ENCODE results near the gene UROS.

The UROS gene

DNA sequence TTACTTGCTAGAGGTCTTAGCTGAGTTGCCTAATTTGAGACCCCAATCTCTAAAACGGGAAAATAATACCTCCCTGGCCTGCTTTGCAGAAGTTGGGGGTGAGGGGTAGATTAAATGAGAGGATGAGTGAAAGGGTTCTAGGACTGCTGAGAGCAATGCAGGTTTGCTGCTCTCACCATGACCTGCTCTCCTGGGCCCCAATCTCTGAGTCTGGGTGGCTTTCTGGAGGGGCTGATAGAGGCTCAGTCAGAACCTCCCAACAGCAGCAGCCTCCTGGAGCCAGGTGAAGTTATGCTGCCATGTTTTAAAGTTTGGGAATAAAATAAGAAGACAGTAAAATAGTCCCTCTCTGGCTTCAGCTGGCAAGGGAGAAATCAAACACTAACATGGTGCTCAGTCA lies 7.3 kb downstream of the UROS start:
- H3K9me3 ChIP-seq (ENCODE audit: insufficient read depth, low read length): no peaks in the 10 kb centered on the region
- no peaks in the 10 kb centered on the region for H3K4me1 ChIP-seq (ENCODE audit: insufficient read depth, insufficient read length)
- H3K36me3 ChIP-seq (ENCODE audit: insufficient read depth, insufficient read length, low read length): peaks cover 39% of the 10 kb centered on the region
- H3K4me3 ChIP-seq (ENCODE audit: insufficient read length, low read depth): no peak overlapping the region
- TF ChIP-seq ZNF274 (IDR thresholded peaks at IDR 0.05; ENCODE audit: low read depth, low read length): no peak
- no peak for TF ChIP-seq YY1 (IDR thresholded peaks at IDR 0.05; ENCODE audit: insufficient read depth, insufficient read length)
- TF ChIP-seq SUZ12 (IDR thresholded peaks at IDR 0.05; ENCODE audit: extremely low read depth, insufficient read depth, insufficient read length): no peak
- no peak for DNase-seq (ENCODE audit: low read depth, low spot score)
- no peaks in the 10 kb centered on the region for H3K27me3 ChIP-seq (ENCODE audit: insufficient read depth, insufficient read length)
- H3K9ac ChIP-seq (ENCODE audit: insufficient read length, low read depth): no peak overlapping the region

GRCh38 chr10:125812128-125812750 lies 10.8 kb downstream of the UROS start:
- no peak for TF ChIP-seq YY1 (IDR thresholded peaks at IDR 0.05; ENCODE audit: insufficient read depth, insufficient read length)
- no peak for TF ChIP-seq SUZ12 (IDR thresholded peaks at IDR 0.05; ENCODE audit: extremely low read depth, insufficient read depth, insufficient read length)
- no peak for TF ChIP-seq ZNF274 (IDR thresholded peaks at IDR 0.05; ENCODE audit: low read depth, low read length)
- Histone ChIP-seq H3K9ac (ENCODE audit: insufficient read length, low read depth) (no peak overlapping the region), H3K27me3 (ENCODE audit: insufficient read depth, insufficient read length) (no peaks in the 10 kb centered on the region), H3K9me3 (ENCODE audit: insufficient read depth, low read length) (no peaks in the 10 kb centered on the region), H3K36me3 (ENCODE audit: insufficient read depth, insufficient read length, low read length) (peaks cover 57% of the 10 kb centered on the region), H3K4me1 (ENCODE audit: insufficient read depth, insufficient read length) (no peaks in the 10 kb centered on the region), H3K4me3 (ENCODE audit: insufficient read length, low read depth) (no peak overlapping the region)
- no peak for DNase-seq (ENCODE audit: low read depth, low spot score)

DNA sequence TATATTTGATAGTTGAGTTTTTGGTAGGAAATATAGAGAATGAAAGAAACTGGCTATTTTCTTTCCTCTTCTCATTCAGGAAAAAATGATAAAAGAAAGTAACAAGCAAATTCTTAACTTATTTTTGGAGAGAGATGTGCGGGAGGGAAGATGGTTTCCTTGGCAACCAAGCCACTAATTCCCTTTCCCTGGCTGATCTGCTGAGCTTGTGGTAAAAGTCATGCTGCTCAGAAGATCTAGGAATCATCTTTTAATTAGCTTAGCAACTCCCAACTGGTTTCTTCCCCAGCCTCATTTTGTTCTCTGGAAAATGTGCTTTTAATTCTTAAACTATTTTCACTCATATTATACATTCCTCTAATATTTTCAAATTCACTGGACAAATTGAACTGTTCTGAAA lies 11.8 kb downstream of the UROS start:
- Histone ChIP-seq H3K27me3 (ENCODE audit: insufficient read depth, insufficient read length) (no peaks in the 10 kb centered on the region), H3K4me3 (ENCODE audit: insufficient read length, low read depth) (no peak overlapping the region), H3K9me3 (ENCODE audit: insufficient read depth, low read length) (no peaks in the 10 kb centered on the region), H3K36me3 (ENCODE audit: insufficient read depth, insufficient read length, low read length) (peaks cover 62% of the 10 kb centered on the region), H3K4me1 (ENCODE audit: insufficient read depth, insufficient read length) (no peaks in the 10 kb centered on the region), H3K9ac (ENCODE audit: insufficient read length, low read depth) (no peak overlapping the region)
- TF ChIP-seq SUZ12 (IDR thresholded peaks at IDR 0.05; ENCODE audit: extremely low read depth, insufficient read depth, insufficient read length) (no peak), YY1 (IDR thresholded peaks at IDR 0.05; ENCODE audit: insufficient read depth, insufficient read length) (no peak), ZNF274 (IDR thresholded peaks at IDR 0.05; ENCODE audit: low read depth, low read length) (no peak)
- no peak for DNase-seq (ENCODE audit: low read depth, low spot score)

DNA sequence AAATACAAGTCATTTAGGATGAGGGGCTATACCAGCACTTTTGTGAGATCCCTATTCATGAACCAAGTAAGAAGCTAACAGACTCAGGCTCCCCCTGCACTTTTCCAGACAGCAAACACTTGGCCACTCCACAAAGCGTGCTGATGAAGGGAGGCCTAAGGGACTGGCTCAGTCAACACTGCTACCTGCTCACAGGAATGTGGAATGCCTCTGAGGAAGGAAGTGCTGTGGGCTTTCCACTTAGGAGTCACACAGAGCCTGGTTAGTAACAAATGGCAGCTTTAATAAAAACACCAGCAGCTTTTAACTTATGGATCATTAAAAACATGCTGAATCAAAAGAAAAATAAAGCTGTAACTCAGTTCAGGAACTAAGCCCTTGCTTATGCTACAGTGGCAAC lies 15.0 kb downstream of the UROS start:
- H3K4me3 ChIP-seq (ENCODE audit: insufficient read length, low read depth): no peak overlapping the region
- H3K4me1 ChIP-seq (ENCODE audit: insufficient read depth, insufficient read length): no peaks in the 10 kb centered on the region
- TF ChIP-seq ZNF274 (IDR thresholded peaks at IDR 0.05; ENCODE audit: low read depth, low read length): no peak
- no peaks in the 10 kb centered on the region for H3K27me3 ChIP-seq (ENCODE audit: insufficient read depth, insufficient read length)
- no peak overlapping the region for H3K9ac ChIP-seq (ENCODE audit: insufficient read length, low read depth)
- no peaks in the 10 kb centered on the region for H3K9me3 ChIP-seq (ENCODE audit: insufficient read depth, low read length)
- no peak for DNase-seq (ENCODE audit: low read depth, low spot score)
- peaks cover 64% of the 10 kb centered on the region for H3K36me3 ChIP-seq (ENCODE audit: insufficient read depth, insufficient read length, low read length)

- Histone ChIP-seq H3K36me3 (ENCODE audit: insufficient read depth, insufficient read length, low read length) (peaks cover 56% of the 10 kb centered on the region), H3K27me3 (ENCODE audit: insufficient read depth, insufficient read length) (no peaks in the 10 kb centered on the region), H3K9me3 (ENCODE audit: insufficient read depth, low read length) (no peaks in the 10 kb centered on the region), H3K4me1 (ENCODE audit: insufficient read depth, insufficient read length) (no peaks in the 10 kb centered on the region), H3K4me3 (ENCODE audit: insufficient read length, low read depth) (no peak overlapping the region), H3K9ac (ENCODE audit: insufficient read length, low read depth) (no peak overlapping the region)
- DNase-seq (ENCODE audit: low read depth, low spot score): no peak
- TF ChIP-seq SUZ12 (IDR thresholded peaks at IDR 0.05; ENCODE audit: extremely low read depth, insufficient read depth, insufficient read length) (no peak), ZNF274 (IDR thresholded peaks at IDR 0.05; ENCODE audit: low read depth, low read length) (no peak), YY1 (IDR thresholded peaks at IDR 0.05; ENCODE audit: insufficient read depth, insufficient read length) (no peak)
Measured at GRCh38 chr10:125802739-125803138, 20.3 kb downstream of the UROS start.

- DNase-seq (ENCODE audit: low read depth, low spot score): no peak
- Histone ChIP-seq H3K9ac (ENCODE audit: insufficient read length, low read depth) (no peak overlapping the region), H3K9me3 (ENCODE audit: insufficient read depth, low read length) (no peaks in the 10 kb centered on the region), H3K4me3 (ENCODE audit: insufficient read length, low read depth) (no peak overlapping the region), H3K27me3 (ENCODE audit: insufficient read depth, insufficient read length) (no peaks in the 10 kb centered on the region), H3K36me3 (ENCODE audit: insufficient read depth, insufficient read length, low read length) (peaks cover 59% of the 10 kb centered on the region), H3K4me1 (ENCODE audit: insufficient read depth, insufficient read length) (no peaks in the 10 kb centered on the region)
- TF ChIP-seq ZNF274 (IDR thresholded peaks at IDR 0.05; ENCODE audit: low read depth, low read length) (no peak), SUZ12 (IDR thresholded peaks at IDR 0.05; ENCODE audit: extremely low read depth, insufficient read depth, insufficient read length) (no peak), YY1 (IDR thresholded peaks at IDR 0.05; ENCODE audit: insufficient read depth, insufficient read length) (no peak)
Measured at GRCh38 chr10:125802131-125802530, 20.9 kb downstream of the UROS start.

GRCh38 chr10:125801574-125801973 lies 21.5 kb downstream of the UROS start:
- Histone ChIP-seq H3K9ac (ENCODE audit: insufficient read length, low read depth) (no peak overlapping the region), H3K27me3 (ENCODE audit: insufficient read depth, insufficient read length) (no peaks in the 10 kb centered on the region), H3K4me3 (ENCODE audit: insufficient read length, low read depth) (no peak overlapping the region), H3K9me3 (ENCODE audit: insufficient read depth, low read length) (no peaks in the 10 kb centered on the region), H3K4me1 (ENCODE audit: insufficient read depth, insufficient read length) (no peaks in the 10 kb centered on the region), H3K36me3 (ENCODE audit: insufficient read depth, insufficient read length, low read length) (peaks cover 60% of the 10 kb centered on the region)
- TF ChIP-seq ZNF274 (IDR thresholded peaks at IDR 0.05; ENCODE audit: low read depth, low read length) (no peak), YY1 (IDR thresholded peaks at IDR 0.05; ENCODE audit: insufficient read depth, insufficient read length) (no peak), SUZ12 (IDR thresholded peaks at IDR 0.05; ENCODE audit: extremely low read depth, insufficient read depth, insufficient read length) (no peak)
- no peak for DNase-seq (ENCODE audit: low read depth, low spot score)

Data from NT2/D1 (cell line).